Activated CD4-positive, alpha-beta T cell treated with anti-CD3 and anti-CD28 coated beads for 36 hours (primary cell): ENCODE results near the gene TNFAIP8. TPM values are rescaled to one million over a fixed set of nuclear protein-coding genes. Genes with fewer than 3 reads are reported as not detected.

Source experiments
- ATAC-seq: fragments of 200-7000 bp; cut with Tn5 transposase; one replicate; pipeline ENCODE4 v1.10.0; 2021; ENCODE audit warnings: mild to moderate bottlenecking, moderate library complexity
- CTCF ChIA-PET: fragments of 350-600 bp; sonication (Branson Sonifier 250); formaldehyde crosslinking; loops from one replicate; lab custom pipeline; 2021; ENCODE audit warnings: antibody characterized with exemption; lab: Charles Lee
- POLR2A ChIA-PET: fragments of 350-600 bp; sonication (Branson Sonifier 250); formaldehyde crosslinking; loops from one replicate; lab custom pipeline; 2021; ENCODE audit warnings: antibody characterized with exemption, inconsistent platforms; lab: Charles Lee
- DNase-seq: peaks from one replicate; pipeline ENCODE4 v3.0.0-alpha.2; 2020
- H3K27ac Mint-ChIP-seq: one replicate; pipeline ENCODE4 v1.8.0; 2021; ENCODE audit warnings: mixed read lengths
- H3K27me3 Mint-ChIP-seq: one replicate; pipeline ENCODE4 v1.8.0; 2021; ENCODE audit warnings: mixed read lengths
- H3K36me3 Mint-ChIP-seq: one replicate; pipeline ENCODE4 v1.8.0; 2021; ENCODE audit warnings: low read depth, mixed read lengths
- H3K4me1 Mint-ChIP-seq: one replicate; pipeline ENCODE4 v1.8.0; 2021; ENCODE audit warnings: mixed read lengths
- H3K4me3 Mint-ChIP-seq: one replicate; pipeline ENCODE4 v1.8.0; 2021; ENCODE audit warnings: mild to moderate bottlenecking, moderate library complexity, mixed read lengths
- H3K9me3 Mint-ChIP-seq: one replicate; pipeline ENCODE4 v1.8.0; 2021; ENCODE audit warnings: low read depth, mixed read lengths
- intact Hi-C, 2 experiments: fragments of 100-400 bp; cut with DNase I in 1 of 2; cut with micrococcal nuclease in 1 of 2; formaldehyde crosslinking; loops; one replicate each; pipeline versions ENCODE4 v1.14.2 to v1.15.1; 2022 to 2024; cut with DNase I, micrococcal nuclease
- total RNA-seq, 2 experiments: library from RNA; stranded (reverse); gene quantifications; one replicate each; pipeline ENCODE4 v1.2.3, GENCODE V29; 2021

TNFAIP8 gene
- total RNA-seq, 2 experiments from 2014 or later: 166 to 171 TPM

DNA sequence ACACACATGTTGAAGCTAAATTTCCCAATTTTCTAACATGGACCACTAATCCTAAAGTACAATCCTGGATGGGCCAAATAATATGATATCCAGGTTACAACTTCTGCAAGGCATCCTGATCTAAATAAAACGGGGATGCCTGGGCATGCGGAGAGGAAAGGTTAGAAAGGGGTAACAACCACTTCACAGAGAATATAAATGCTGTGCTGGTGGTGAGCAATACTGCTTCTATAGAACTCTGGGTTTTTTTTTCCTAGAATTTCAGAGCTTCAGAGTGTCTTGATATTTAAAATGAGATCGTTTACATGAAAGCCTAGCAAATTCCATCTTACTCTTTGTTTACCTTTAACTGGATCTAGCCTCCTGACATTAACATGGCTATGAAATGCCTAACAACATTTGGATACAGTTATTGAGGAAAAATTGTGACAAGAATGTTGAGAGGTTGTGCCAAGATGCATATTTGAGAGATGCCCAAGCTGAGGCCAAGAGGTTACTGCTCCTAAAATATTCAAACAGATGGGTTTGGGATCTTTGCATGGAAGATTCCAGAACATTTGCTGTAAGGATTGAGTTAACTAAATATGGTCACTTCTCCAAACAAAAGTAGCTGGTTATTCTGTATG is 22.4 kb downstream of the TNFAIP8 start:
- ATAC-seq (peak; percentile 28), DNase-seq (no peak)
- intact Hi-C loops: loop anchor here in 1 of 2 experiments (1.0 kb wide), 1 partner anchor 8 kb away; no protein-coding TSS in a partner anchor
- H3K27me3 Mint-ChIP-seq: no peaks in the 10 kb centered on the region
- peak overlapping the region; percentile 82 for H3K27ac Mint-ChIP-seq
- ChIA-PET POLR2A (interaction anchor here (0.5 to 1.3 kb wide), 3 partner anchors 11 to 38 kb away, joined by 3 to 6 read pairs (median 4); no protein-coding TSS in a partner anchor), CTCF (interaction anchor here (0.6 to 3.6 kb wide), 9 partner anchors 9 to 120 kb away, joined by 3 to 30 read pairs (median 4); no protein-coding TSS in a partner anchor)
- peaks cover 74% of the 10 kb centered on the region for H3K4me1 Mint-ChIP-seq
- H3K4me3 Mint-ChIP-seq: no peak overlapping the region
- H3K9me3 Mint-ChIP-seq: no peaks in the 10 kb centered on the region
- peaks cover 63% of the 10 kb centered on the region for H3K36me3 Mint-ChIP-seq

DNA sequence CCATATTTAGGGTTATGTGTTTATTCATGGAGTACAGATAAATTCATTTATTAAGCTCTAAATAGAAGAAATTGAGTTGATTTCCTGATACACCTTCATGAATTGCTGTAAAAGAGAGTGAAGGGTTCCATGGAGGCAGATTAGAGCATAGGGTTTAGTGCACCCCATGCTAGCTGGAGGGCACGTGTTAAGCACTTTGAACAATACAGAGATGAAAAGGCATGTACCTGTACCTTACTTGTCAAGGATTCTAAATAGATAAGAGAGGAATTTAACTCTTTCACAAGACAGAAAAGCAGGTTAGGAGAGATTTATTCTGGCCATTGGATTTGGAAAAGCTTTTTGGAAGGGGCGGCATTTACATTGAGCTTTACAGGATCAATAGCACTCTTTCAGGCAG is 23.3 kb downstream of the TNFAIP8 start:
- CTCF ChIA-PET: interaction anchor here (0.6 to 3.6 kb wide), 8 partner anchors 10 to 308 kb away, joined by 3 to 30 read pairs (median 4); no protein-coding TSS in a partner anchor
- Mint-ChIP-seq H3K9me3 (no peaks in the 10 kb centered on the region), H3K4me3 (no peak overlapping the region), H3K4me1 (peaks cover 77% of the 10 kb centered on the region), H3K27ac (peak overlapping the region; percentile 74), H3K36me3 (peaks cover 64% of the 10 kb centered on the region), H3K27me3 (no peaks in the 10 kb centered on the region)
- intact Hi-C loops: no loop called here
- POLR2A ChIA-PET: interaction anchor here (0.6 to 1.2 kb wide), 3 partner anchors 9 to 252 kb away, joined by 3 to 4 read pairs (median 3); no protein-coding TSS in a partner anchor
- ATAC-seq: no peak
- no peak for DNase-seq

DNA sequence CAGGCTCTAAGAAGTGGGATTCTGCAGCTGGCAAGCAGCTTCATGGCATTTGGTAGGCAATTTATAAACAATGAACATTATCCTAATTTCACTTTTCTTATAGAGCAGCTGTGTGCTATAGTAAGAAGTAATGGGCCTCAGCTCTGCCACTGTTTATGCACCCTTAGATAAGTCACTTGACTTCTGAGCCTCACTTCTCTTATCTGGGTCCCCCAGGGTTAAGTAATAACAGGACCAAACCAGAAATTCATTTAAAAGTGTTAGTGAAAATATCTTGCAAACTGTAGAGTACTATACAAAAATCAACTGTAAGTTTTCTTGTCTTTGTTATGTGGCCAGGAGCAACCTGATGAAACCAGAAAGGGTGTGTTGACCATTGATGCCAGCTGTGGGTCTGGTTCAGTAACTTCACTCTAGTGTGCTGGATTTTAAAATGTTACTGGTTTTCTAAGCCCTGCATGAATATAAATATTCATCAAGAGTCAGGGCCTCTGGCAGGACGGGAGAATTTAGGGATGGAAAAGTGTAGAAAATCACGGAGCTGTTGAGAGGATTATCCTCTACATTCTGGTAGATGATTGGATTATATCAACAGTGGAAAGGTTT is 24.2 kb downstream of the TNFAIP8 start:
- Mint-ChIP-seq H3K4me1 (peaks cover 80% of the 10 kb centered on the region), H3K9me3 (no peaks in the 10 kb centered on the region), H3K36me3 (peaks cover 62% of the 10 kb centered on the region), H3K4me3 (no peak overlapping the region), H3K27me3 (no peaks in the 10 kb centered on the region), H3K27ac (peak overlapping the region; percentile 74)
- intact Hi-C loops: no loop called here
- DNase-seq: no peak
- POLR2A ChIA-PET: interaction anchor here (0.6 kb wide), 4 partner anchors 20 to 394 kb away, joined by 3 to 5 read pairs (median 4); no protein-coding TSS in a partner anchor
- ATAC-seq: no peak
- CTCF ChIA-PET: interaction anchor here (0.6 to 3.6 kb wide), 9 partner anchors 10 to 391 kb away, joined by 3 to 30 read pairs (median 4); partner anchors contain the start of gene DTWD2

DNA sequence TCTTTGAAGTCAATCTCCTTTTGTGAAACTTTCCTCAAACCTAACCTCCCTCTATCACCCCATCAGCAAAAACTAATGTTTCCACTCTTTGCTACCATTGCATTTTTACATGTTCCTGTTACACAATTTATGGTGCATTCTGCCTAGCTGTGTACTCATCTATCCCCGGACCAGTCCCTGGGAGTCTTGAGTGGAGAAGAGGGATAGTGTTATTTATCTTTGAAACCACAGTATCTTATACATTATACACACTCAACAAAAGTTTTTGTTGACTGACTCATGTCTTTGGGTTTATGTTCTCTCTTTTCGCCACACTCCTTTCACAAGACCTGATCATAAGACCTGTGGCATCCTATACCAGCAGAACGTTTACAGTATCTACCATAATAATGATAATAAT is 26.4 kb downstream of the TNFAIP8 start:
- peak; percentile 50 for ATAC-seq
- H3K27me3 Mint-ChIP-seq: no peaks in the 10 kb centered on the region
- no peak overlapping the region for H3K4me3 Mint-ChIP-seq
- peaks cover 89% of the 10 kb centered on the region for H3K4me1 Mint-ChIP-seq
- no peak for DNase-seq
- H3K9me3 Mint-ChIP-seq: no peaks in the 10 kb centered on the region
- POLR2A ChIA-PET: interaction anchor here (0.8 kb wide), 1 partner anchor 9 kb away, joined by 4 read pairs; no protein-coding TSS in a partner anchor
- intact Hi-C loops: no loop called here
- CTCF ChIA-PET: interaction anchor here (0.9 to 1.5 kb wide), 3 partner anchors 9 to 53 kb away, joined by 3 to 5 read pairs (median 5); no protein-coding TSS in a partner anchor
- peak overlapping the region; percentile 80 for H3K27ac Mint-ChIP-seq
- peaks cover 58% of the 10 kb centered on the region for H3K36me3 Mint-ChIP-seq

DNA sequence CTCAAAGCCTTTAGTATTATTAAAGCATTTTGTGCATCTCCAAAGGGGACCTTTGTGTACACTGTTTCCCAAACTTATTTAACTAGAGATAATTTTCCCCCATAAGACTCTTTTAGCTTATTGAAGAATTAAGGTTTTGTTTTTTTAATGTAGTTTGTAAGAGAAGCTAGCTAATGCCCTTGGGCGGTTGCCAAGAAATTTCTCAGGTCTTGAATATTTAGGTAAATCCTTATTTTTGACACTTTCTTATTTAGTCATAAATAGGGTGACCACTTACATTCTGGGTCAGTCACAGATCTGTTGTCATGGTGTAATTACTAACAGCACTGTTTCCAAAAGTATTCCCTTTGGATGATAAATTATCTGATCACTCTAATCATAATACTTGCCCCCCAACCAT is 27.2 kb downstream of the TNFAIP8 start:
- Mint-ChIP-seq H3K4me3 (no peak overlapping the region), H3K36me3 (peaks cover 54% of the 10 kb centered on the region)
- intact Hi-C loops: no loop called here

DNA sequence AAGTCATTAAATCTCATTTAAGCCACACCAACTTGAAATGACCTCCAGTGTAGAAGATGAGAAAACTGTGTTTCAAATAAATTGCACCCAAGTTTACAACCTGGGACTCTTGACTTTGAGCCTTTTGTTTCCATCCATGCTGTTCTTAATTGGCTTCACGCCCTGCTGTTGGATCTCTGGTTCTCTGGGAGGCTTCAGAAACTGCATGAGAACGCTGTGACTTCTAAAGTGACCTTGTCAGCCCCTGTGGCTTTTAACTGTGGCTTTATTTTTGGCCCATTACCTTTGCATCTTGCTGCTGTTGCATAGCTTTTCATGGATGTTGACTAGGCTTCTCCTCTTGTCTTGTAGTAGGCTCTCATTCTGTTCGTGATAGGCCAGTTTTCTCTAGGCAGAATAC is 29.3 kb downstream of the TNFAIP8 start:
- no peaks in the 10 kb centered on the region for H3K9me3 Mint-ChIP-seq
- intact Hi-C loops: loop anchor here in 1 of 2 experiments (1.0 kb wide), 1 partner anchor 10 kb away; no protein-coding TSS in a partner anchor

More for the DNA sequence above, 27.2 kb downstream of the TNFAIP8 start:
- POLR2A ChIA-PET: no interaction called here
- DNase-seq: no peak
- peak overlapping the region; percentile 86 for H3K27ac Mint-ChIP-seq
- H3K9me3 Mint-ChIP-seq: no peaks in the 10 kb centered on the region
- no peaks in the 10 kb centered on the region for H3K27me3 Mint-ChIP-seq
- no peak for ATAC-seq
- CTCF ChIA-PET: interaction anchor here (1.0 to 1.6 kb wide), 3 partner anchors 10 to 29 kb away, joined by 3 to 8 read pairs (median 6); no protein-coding TSS in a partner anchor
- H3K4me1 Mint-ChIP-seq: peaks cover 90% of the 10 kb centered on the region

DNA sequence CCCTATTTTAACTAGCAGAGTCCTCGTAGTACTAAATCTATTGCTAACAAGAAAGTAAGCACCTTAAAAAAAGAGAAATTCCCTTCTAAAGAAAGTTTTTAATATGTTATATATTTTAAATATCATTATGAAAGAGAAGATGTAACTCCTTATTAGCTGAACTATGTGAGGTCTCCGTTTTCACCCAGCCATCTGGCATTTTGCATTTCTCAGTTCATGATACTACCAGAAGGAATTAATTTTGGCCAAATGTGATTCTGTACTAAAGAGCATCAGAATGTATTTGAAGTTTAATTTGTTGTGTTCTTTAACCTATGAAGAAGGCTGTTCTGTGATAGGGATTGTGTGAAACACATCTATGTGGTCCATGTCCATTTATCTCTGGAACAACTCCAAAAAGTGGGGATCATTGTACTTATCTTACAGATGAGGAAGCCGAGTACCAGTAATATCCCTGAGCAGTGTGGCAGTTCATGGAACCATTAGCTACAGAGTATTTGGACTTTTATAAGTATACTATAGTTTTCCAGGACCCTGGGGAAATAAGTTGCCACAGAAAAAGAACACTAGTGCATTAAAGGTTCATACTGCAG is 29.8 kb downstream of the TNFAIP8 start:
- POLR2A ChIA-PET: interaction anchor here (0.6 kb wide), 1 partner anchor 29 kb away, joined by 4 read pairs; no protein-coding TSS in a partner anchor

More for the DNA sequence above, 29.3 kb downstream of the TNFAIP8 start:
- ChIA-PET CTCF (interaction anchor here (1.1 to 1.4 kb wide), 2 partner anchors 14 to 16 kb away, joined by 3 to 5 read pairs; no protein-coding TSS in a partner anchor), POLR2A (no interaction called here)
- no peak overlapping the region for H3K4me3 Mint-ChIP-seq
- ATAC-seq (no peak), DNase-seq (no peak)
- peaks cover 56% of the 10 kb centered on the region for H3K36me3 Mint-ChIP-seq
- peaks cover 91% of the 10 kb centered on the region for H3K4me1 Mint-ChIP-seq
- H3K27me3 Mint-ChIP-seq: no peaks in the 10 kb centered on the region
- H3K27ac Mint-ChIP-seq: peak overlapping the region; percentile 86

DNA sequence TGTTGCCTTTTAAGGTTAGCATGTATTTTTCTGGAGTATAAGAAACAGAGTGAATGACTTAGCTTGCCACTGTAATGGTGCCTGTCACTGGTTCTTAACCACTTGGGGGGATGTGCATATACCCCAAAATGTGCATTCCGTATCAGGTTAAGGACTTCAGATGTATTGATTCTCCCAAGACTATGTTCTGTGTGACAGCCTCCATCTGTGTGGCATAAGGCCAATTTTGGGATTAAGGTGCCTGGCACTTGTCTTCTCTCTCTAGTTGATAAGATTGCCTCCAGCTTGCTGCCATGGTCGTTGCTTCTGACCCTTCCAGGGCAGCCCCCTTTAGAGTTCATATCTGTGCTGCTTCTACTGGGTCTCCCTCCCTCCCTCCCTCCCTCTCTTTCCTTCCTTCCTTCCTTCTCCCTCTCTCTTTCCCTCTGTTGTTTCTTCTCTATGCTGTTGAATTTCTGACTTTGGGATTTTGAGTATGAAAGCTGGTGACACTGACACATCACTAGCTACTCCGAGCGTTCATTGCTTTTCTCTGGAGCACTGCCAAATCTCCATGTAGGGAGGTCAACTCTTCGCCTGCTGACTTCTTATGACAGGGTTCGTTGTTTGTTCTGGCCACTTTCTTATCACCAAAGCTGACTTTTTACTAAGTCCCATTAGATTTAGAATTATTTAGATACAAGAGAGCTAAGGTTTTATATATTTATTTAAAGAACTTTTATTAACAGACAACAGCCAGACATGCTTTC is 31.0 kb downstream of the TNFAIP8 start:
- POLR2A ChIA-PET: no interaction called here
- CTCF ChIA-PET: interaction anchor here (0.8 to 1.0 kb wide), 2 partner anchors 8 to 95 kb away, joined by 3 to 4 read pairs; no protein-coding TSS in a partner anchor
- Mint-ChIP-seq H3K9me3 (no peaks in the 10 kb centered on the region), H3K4me1 (peaks cover 94% of the 10 kb centered on the region), H3K4me3 (no peak overlapping the region), H3K36me3 (peaks cover 59% of the 10 kb centered on the region), H3K27me3 (no peaks in the 10 kb centered on the region), H3K27ac (peak overlapping the region; percentile 91)
- no peak for DNase-seq
- no peak for ATAC-seq
- intact Hi-C loops: no loop called here

More for the DNA sequence above, 29.8 kb downstream of the TNFAIP8 start:
- Mint-ChIP-seq H3K36me3 (peaks cover 57% of the 10 kb centered on the region), H3K9me3 (no peaks in the 10 kb centered on the region), H3K27me3 (no peaks in the 10 kb centered on the region), H3K4me3 (no peak overlapping the region), H3K4me1 (peaks cover 93% of the 10 kb centered on the region), H3K27ac (peak overlapping the region; percentile 91)
- intact Hi-C loops: loop anchor here in 1 of 2 experiments (1.0 kb wide), 1 partner anchor 10 kb away; no protein-coding TSS in a partner anchor
- DNase-seq (no peak), ATAC-seq (no peak)
- CTCF ChIA-PET: interaction anchor here (1.1 to 1.4 kb wide), 2 partner anchors 15 to 16 kb away, joined by 3 to 5 read pairs; no protein-coding TSS in a partner anchor

DNA sequence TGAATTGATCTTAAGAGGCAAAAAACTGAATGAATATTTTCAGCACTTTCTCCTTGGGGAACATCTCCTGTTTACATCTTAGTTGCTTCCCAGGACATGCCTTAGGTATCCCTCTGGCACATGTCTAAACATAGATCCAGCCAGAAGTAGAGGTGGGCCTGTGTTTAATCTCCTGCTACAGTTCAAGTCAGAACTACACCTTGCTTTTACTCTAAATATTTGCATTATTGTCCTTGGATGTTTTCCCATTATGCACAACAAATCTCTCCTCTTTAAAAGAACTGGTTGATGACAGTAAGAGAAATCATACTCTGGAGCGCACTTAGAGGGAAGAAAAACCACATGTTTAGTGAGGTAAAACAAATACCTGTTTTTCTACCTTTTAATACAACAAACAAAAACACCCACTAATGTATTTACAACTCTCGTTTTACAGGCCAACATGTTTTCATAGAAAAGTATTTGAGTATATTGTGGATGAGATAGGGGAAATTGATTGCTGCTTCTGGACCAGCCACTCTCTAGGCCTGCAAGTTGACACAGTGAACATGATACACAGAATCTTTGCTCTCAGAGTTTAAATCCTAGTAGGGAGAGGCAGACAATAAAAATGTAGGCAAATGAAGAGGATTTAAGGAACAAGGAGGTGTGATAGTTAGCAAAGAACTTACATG is 32.3 kb downstream of the TNFAIP8 start:
- H3K4me1 Mint-ChIP-seq: peaks cover 97% of the 10 kb centered on the region
- H3K4me3 Mint-ChIP-seq: no peak overlapping the region
- ATAC-seq: no peak
- intact Hi-C loops: no loop called here
- H3K36me3 Mint-ChIP-seq: peaks cover 65% of the 10 kb centered on the region
- no peaks in the 10 kb centered on the region for H3K9me3 Mint-ChIP-seq
- no peaks in the 10 kb centered on the region for H3K27me3 Mint-ChIP-seq
- peak overlapping the region; percentile 77 for H3K27ac Mint-ChIP-seq
- ChIA-PET POLR2A (interaction anchor here (0.6 kb wide), 1 partner anchor 9 kb away, joined by 3 read pairs; no protein-coding TSS in a partner anchor), CTCF (no interaction called here)
- DNase-seq: no peak
